Gastrocnemius medialis (tissue), 4 donors: Measurements from ENCODE around the gene LY86. TPM values are rescaled to one million over a fixed set of nuclear protein-coding genes. Genes with fewer than 3 reads are reported as not detected.
A peak's percentile ranks its signal among the peaks of the same experiment; 100 is the strongest.

Experiments used
- ATAC-seq, 2 donors: fragments of 150-250 bp; one replicate each; pipeline ENCODE4 v1.9.1; 2016
- DNase-seq, 2 donors: peaks; one replicate each; pipeline ENCODE4 v3.0.0-alpha.2; 2019
- H3K27ac ChIP-seq, 4 donors: fragments of 200-600 bp; sonication (generic); 1 replicate in 1 of 4; 2 replicates in 3 of 4; pipeline ENCODE4 v1.5.1; 2016 to 2018; ENCODE audit warnings: mild to moderate bottlenecking in 2 of 4, moderate library complexity in 1 of 4
- H3K27me3 ChIP-seq, 3 donors: fragments of 200-600 bp; sonication (generic) in 2 of 3; 1 replicate in 1 of 3; 2 replicates in 2 of 3; pipeline versions ENCODE4 v1.5.1 to v1.6.0; 2016 to 2019; ENCODE audit warnings: mild to moderate bottlenecking in 1 of 3, moderate library complexity in 1 of 3
- H3K36me3 ChIP-seq, 2 donors: fragments of 200-600 bp; sonication (generic) in 1 of 2; one replicate each; pipeline ENCODE4 v1.5.1; 2017 to 2018
- H3K4me1 ChIP-seq, 2 donors: fragments of 200-600 bp; sonication (generic) in 1 of 2; one replicate each; pipeline ENCODE4 v1.5.1; 2016 to 2017; ENCODE audit warnings: mild to moderate bottlenecking in 2 of 2
- H3K4me3 ChIP-seq, 4 donors: fragments of 200-600 bp; sonication (generic) in 3 of 4; 1 replicate in 1 of 4; 2 replicates in 3 of 4; pipeline ENCODE4 v1.5.1; 2016 to 2019; ENCODE audit warnings: mild to moderate bottlenecking in 2 of 4
- H3K9me3 ChIP-seq, 3 donors: fragments of 200-600 bp; sonication (generic) in 2 of 3; 1 replicate in 1 of 3; 2 replicates in 2 of 3; pipeline ENCODE4 v1.5.1; 2016 to 2019
- CTCF ChIP-seq, 5 experiments: fragments of 450-650 bp in 3 of 5; fragments of 200-600 bp in 2 of 5; sonication (generic) in 2 of 5; IDR thresholded peaks in 4 of 5; conservative IDR thresholded peaks in 1 of 5; 1 replicate in 4 of 5; 2 replicates in 1 of 5; pipeline ENCODE4 v1.5.1; 2016 to 2019; ENCODE audit warnings: antibody characterized with exemption in 5 of 5, mild to moderate bottlenecking in 3 of 5, moderate library complexity in 3 of 5
- POLR2A ChIP-seq, 2 donors: fragments of 450-650 bp; IDR thresholded peaks; one replicate each; pipeline ENCODE4 v1.6.1; 2017; ENCODE audit warnings: antibody characterized with exemption in 2 of 2, mild to moderate bottlenecking in 2 of 2, moderate library complexity in 2 of 2
- in situ Hi-C, 4 donors: fragments of 200-750 bp; cut with MboI; loops; one replicate each; pipeline versions ENCODE4 v1.15.0 to v1.8.0; 2017; ENCODE audit warnings: low sequenced_read_pairs in 4 of 4
- intact Hi-C: fragments of 100-400 bp; cut with DNase I; formaldehyde crosslinking; loops from one replicate; pipeline ENCODE4 v1.15.1; 2023; ENCODE audit warnings: low total_unique reads
- total RNA-seq, 4 donors: library from RNA; depleted of rRNA; stranded (reverse); fragments of >200 nt; gene quantifications; one replicate each; pipeline versions ENCODE4 v1.1.0 to v1.2.3, GENCODE V29; 2016

LY86 gene
- total RNA-seq, 4 donors from 2014 or later = 0.49 to 1.3 TPM; not detected in 2

GRCh38 chr6:6556738-6557503 is 31.6 kb upstream of the LY86 start:
- H3K4me1 ChIP-seq = no peaks in the 10 kb centered on the region
- H3K9me3 ChIP-seq = no peaks in the 10 kb centered on the region
- in situ Hi-C loops (loop anchor here in 1 of 4 donors (10.0 kb wide), 1 partner anchor 502 kb away; no protein-coding TSS in a partner anchor), intact Hi-C loops (no loop called here)
- peaks cover 0 to 6% (median 0%) of the 10 kb centered on the region in 3 donors for H3K27me3 ChIP-seq
- DNase-seq (no peak), ATAC-seq (peak in 1 of 2 donors; percentile 55)
- no peaks in the 10 kb centered on the region for H3K36me3 ChIP-seq
- H3K4me3 ChIP-seq = no peak overlapping the region
- TF ChIP-seq POLR2A (IDR thresholded peaks at IDR 0.05) (no peak), CTCF (IDR thresholded peaks at IDR 0.05 in 4 of 5, conservative IDR thresholded peaks at IDR 0.05 in 1 of 5) (peak in 4 of 5 experiments; percentile 20 to 69 (median 49))
- H3K27ac ChIP-seq = no peak overlapping the region

GRCh38 chr6:6557504-6557839 is 31.0 kb upstream of the LY86 start:
- H3K4me3 ChIP-seq = no peak overlapping the region
- in situ Hi-C loops = loop anchor here in 1 of 4 donors (10.0 kb wide), 1 partner anchor 503 kb away; no protein-coding TSS in a partner anchor
- no peaks in the 10 kb centered on the region for H3K4me1 ChIP-seq
- no peak for DNase-seq
- H3K27me3 ChIP-seq = peaks cover 0 to 6% (median 0%) of the 10 kb centered on the region in 3 donors
- no peaks in the 10 kb centered on the region for H3K36me3 ChIP-seq
- TF ChIP-seq CTCF (IDR thresholded peaks at IDR 0.05 in 4 of 5, conservative IDR thresholded peaks at IDR 0.05 in 1 of 5) (no peak), POLR2A (IDR thresholded peaks at IDR 0.05) (no peak)
- ATAC-seq = no peak
- no peaks in the 10 kb centered on the region for H3K9me3 ChIP-seq
- no peak overlapping the region for H3K27ac ChIP-seq
- intact Hi-C loops = no loop called here

- no peaks in the 10 kb centered on the region for H3K4me1 ChIP-seq
- no peak overlapping the region for H3K27ac ChIP-seq
- H3K36me3 ChIP-seq = no peaks in the 10 kb centered on the region
- peaks cover 0 to 6% (median 0%) of the 10 kb centered on the region in 3 donors for H3K27me3 ChIP-seq
- ATAC-seq (no peak), DNase-seq (no peak)
- TF ChIP-seq POLR2A (IDR thresholded peaks at IDR 0.05) (no peak), CTCF (IDR thresholded peaks at IDR 0.05 in 4 of 5, conservative IDR thresholded peaks at IDR 0.05 in 1 of 5) (no peak)
- H3K4me3 ChIP-seq = no peak overlapping the region
- in situ Hi-C loops = loop anchor here in 1 of 4 donors (10.0 kb wide), 1 partner anchor 503 kb away; no protein-coding TSS in a partner anchor
- H3K9me3 ChIP-seq = no peaks in the 10 kb centered on the region
- intact Hi-C loops = no loop called here
These were observed 30.6 kb upstream of the LY86 start for GRCh38 chr6:6557886-6558285.

GRCh38 chr6:6559994-6560570 is 28.4 kb upstream of the LY86 start:
- no peak for TF ChIP-seq CTCF (IDR thresholded peaks at IDR 0.05 in 4 of 5, conservative IDR thresholded peaks at IDR 0.05 in 1 of 5)
- TF ChIP-seq POLR2A (IDR thresholded peaks at IDR 0.05) = no peak
- intact Hi-C loops = no loop called here
- no peak for ATAC-seq

More at GRCh38 chr6:6559994-6560570, 28.4 kb upstream of the LY86 start:
- peaks cover 0 to 6% (median 0%) of the 10 kb centered on the region in 3 donors for H3K27me3 ChIP-seq
- H3K4me1 ChIP-seq = no peaks in the 10 kb centered on the region
- in situ Hi-C loops = loop anchor here in 1 of 4 donors (10.0 kb wide), 1 partner anchor 505 kb away; no protein-coding TSS in a partner anchor
- no peaks in the 10 kb centered on the region for H3K36me3 ChIP-seq
- no peak for DNase-seq
- H3K9me3 ChIP-seq = no peaks in the 10 kb centered on the region
- no peak overlapping the region for H3K4me3 ChIP-seq
- H3K27ac ChIP-seq = no peak overlapping the region
